ENCODE data around the gene SHISA5.
A peak's percentile ranks its signal among the peaks of the same experiment; 100 is the strongest.

SHISA5 gene

DNA sequence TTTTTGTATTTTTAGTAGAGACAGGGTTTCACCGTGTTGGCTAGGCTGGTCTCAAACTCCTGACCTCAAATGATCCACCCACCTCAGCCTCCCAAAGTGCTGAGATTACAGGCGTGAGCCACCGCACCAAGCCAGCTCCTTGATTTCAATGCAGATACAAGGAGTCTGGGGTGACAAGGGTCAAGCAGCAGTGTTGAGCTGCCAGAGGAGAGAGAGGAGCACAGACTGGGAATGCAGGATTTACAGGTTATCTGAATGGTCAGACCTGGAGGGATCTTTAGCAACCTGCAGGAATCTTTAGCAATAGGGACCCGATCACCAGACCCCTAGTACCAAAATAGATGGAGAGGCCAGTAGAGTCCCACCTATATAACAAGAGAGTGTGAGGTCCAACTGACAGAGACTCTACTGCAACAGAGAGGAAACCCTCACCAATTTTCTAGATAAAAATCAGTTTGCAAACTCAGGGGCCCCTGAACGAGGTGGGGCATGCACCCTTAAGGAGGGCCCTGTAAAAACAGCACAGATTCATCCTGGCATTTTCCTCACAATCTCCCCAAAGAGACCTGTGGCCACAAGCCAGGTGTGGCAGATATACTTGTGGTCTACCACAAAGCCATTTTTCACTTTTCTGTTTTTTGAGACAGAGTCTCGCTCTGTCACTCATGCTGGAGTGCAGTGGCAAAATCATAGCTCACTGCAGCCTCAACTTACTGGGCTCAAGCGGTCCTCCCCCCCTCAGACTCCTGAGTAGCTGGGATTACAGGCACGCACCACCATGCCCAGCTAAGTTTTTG, 10.7 kb upstream of the SHISA5 start (continued):
- TF ChIP-seq ARNTL (CRISPR knock-in tag; IDR thresholded peaks at IDR 0.05; ENCODE audit: borderline replicate concordance, low read depth) (no peak), CSDC2 (CRISPR knock-in tag; IDR thresholded peaks at IDR 0.05) (no peak), RARB (CRISPR knock-in tag; IDR thresholded peaks at IDR 0.05) (no peak)
- TF ChIP-seq, protein P1, sequence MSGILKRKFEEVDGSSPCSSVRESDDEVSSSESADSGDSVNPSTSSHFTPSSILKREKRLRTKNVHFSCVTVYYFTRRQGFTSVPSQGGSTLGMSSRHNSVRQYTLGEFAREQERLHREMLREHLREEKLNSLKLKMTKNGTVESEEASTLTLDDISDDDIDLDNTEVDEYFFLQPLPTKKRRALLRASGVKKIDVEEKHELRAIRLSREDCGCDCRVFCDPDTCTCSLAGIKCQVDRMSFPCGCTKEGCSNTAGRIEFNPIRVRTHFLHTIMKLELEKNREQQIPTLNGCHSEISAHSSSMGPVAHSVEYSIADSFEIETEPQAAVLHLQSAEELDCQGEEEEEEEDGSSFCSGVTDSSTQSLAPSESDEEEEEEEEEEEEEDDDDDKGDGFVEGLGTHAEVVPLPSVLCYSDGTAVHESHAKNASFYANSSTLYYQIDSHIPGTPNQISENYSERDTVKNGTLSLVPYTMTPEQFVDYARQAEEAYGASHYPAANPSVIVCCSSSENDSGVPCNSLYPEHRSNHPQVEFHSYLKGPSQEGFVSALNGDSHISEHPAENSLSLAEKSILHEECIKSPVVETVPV (CRISPR knock-in tag; IDR thresholded peaks at IDR 0.05): no peak

- ATAC-seq: no peak
- TF ChIP-seq TCF4 (CRISPR knock-in tag; IDR thresholded peaks at IDR 0.05; ENCODE audit: borderline replicate concordance) (no peak), CSDC2 (CRISPR knock-in tag; IDR thresholded peaks at IDR 0.05) (no peak), ISL1 (CRISPR knock-in tag; IDR thresholded peaks at IDR 0.05) (no peak), GLIS3 (CRISPR knock-in tag; IDR thresholded peaks at IDR 0.05) (no peak), PPARA (CRISPR knock-in tag; IDR thresholded peaks at IDR 0.05; ENCODE audit: borderline replicate concordance) (no peak), ZC3H10 (CRISPR knock-in tag; IDR thresholded peaks at IDR 0.05) (no peak), TOX (CRISPR knock-in tag; IDR thresholded peaks at IDR 0.05; ENCODE audit: borderline replicate concordance) (no peak), ZNF70 (CRISPR knock-in tag; IDR thresholded peaks at IDR 0.05) (no peak), RARB (CRISPR knock-in tag; IDR thresholded peaks at IDR 0.05) (no peak), ESRRG (CRISPR knock-in tag; IDR thresholded peaks at IDR 0.05) (no peak), ZNF8 (CRISPR knock-in tag; IDR thresholded peaks at IDR 0.05) (no peak), ARNTL (CRISPR knock-in tag; IDR thresholded peaks at IDR 0.05; ENCODE audit: borderline replicate concordance, low read depth) (no peak), TSHZ2 (CRISPR knock-in tag; IDR thresholded peaks at IDR 0.05) (no peak)
- TF ChIP-seq, protein P1 (CRISPR knock-in tag; IDR thresholded peaks at IDR 0.05): no peak
Observed at GRCh38 chr3:48511551-48511950, 7.6 kb upstream of the SHISA5 start.

- TF ChIP-seq PPARA (CRISPR knock-in tag; IDR thresholded peaks at IDR 0.05; ENCODE audit: borderline replicate concordance) (no peak), CSDC2 (CRISPR knock-in tag; IDR thresholded peaks at IDR 0.05) (no peak), BACH2 (CRISPR knock-in tag; IDR thresholded peaks at IDR 0.05; ENCODE audit: borderline replicate concordance) (no peak), ZNF8 (CRISPR knock-in tag; IDR thresholded peaks at IDR 0.05) (no peak), TOX (CRISPR knock-in tag; IDR thresholded peaks at IDR 0.05; ENCODE audit: borderline replicate concordance) (no peak), ZNF70 (CRISPR knock-in tag; IDR thresholded peaks at IDR 0.05) (no peak), TSHZ2 (CRISPR knock-in tag; IDR thresholded peaks at IDR 0.05) (no peak), ISL1 (CRISPR knock-in tag; IDR thresholded peaks at IDR 0.05) (no peak), ZNF565 (CRISPR knock-in tag; conservative IDR thresholded peaks at IDR 0.05; ENCODE audit: low read depth) (no peak), ARNTL (CRISPR knock-in tag; IDR thresholded peaks at IDR 0.05; ENCODE audit: borderline replicate concordance, low read depth) (no peak)
- TF ChIP-seq, protein P2, sequence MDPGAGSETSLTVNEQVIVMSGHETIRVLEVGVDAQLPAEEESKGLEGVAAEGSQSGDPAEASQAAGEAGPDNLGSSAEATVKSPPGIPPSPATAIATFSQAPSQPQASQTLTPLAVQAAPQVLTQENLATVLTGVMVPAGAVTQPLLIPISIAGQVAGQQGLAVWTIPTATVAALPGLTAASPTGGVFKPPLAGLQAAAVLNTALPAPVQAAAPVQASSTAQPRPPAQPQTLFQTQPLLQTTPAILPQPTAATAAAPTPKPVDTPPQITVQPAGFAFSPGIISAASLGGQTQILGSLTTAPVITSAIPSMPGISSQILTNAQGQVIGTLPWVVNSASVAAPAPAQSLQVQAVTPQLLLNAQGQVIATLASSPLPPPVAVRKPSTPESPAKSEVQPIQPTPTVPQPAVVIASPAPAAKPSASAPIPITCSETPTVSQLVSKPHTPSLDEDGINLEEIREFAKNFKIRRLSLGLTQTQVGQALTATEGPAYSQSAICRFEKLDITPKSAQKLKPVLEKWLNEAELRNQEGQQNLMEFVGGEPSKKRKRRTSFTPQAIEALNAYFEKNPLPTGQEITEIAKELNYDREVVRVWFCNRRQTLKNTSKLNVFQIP (CRISPR knock-in tag; IDR thresholded peaks at IDR 0.05; ENCODE audit: borderline replicate concordance, low read depth): no peak
- ATAC-seq: peak; percentile 83
Observed at GRCh38 chr3:48507256-48508061, 3.5 kb upstream of the SHISA5 start.

All from SK-N-SH treated with all-trans-retinoic acid at 6 μM for 48 hours (cell line).